Activated T-helper 17 cell treated with anti-CD3 and anti-CD28 coated beads, Interleukin-2, amount 50 U/mL, for 72 hours (primary cell): ENCODE measurements around the gene PACS1. TPM values are rescaled to one million over a fixed set of nuclear protein-coding genes. Genes with fewer than 3 reads are reported as not detected.

ENCODE experiments used
- total RNA-seq, 2 donors: library from RNA; stranded (reverse); gene quantifications; one replicate each; pipeline ENCODE4 v1.2.3, GENCODE V29; 2022

Gene PACS1
- total RNA-seq, 2 donors from 2014 or later: 84.5 to 105 TPM

Other genes starting within 250 kb of the PACS1 start
- 1 to 10 TPM; 1.6 to 6.6 TPM for gene SNX32, start 236.3 kb upstream of the PACS1 start, total RNA-seq
- gene CFL1, start 212.1 kb upstream of the PACS1 start, total RNA-seq: 1,000 to 10,000 TPM in 1 of 2 donors, 100 to 1,000 TPM in 1; 682 to 1,566 TPM
- 10 to 100 TPM; 65.2 to 77.2 TPM for gene MUS81, start 209.8 kb upstream of the PACS1 start, total RNA-seq
- 10 to 100 TPM; 11.5 to 76.3 TPM for gene EFEMP2, start 197.5 kb upstream of the PACS1 start, total RNA-seq
- gene CTSW, start 190.4 kb upstream of the PACS1 start, total RNA-seq: 10 to 100 TPM in 1 of 2 donors, 1 to 10 TPM in 1; 5.4 to 23.6 TPM
- gene FIBP, start 181.8 kb upstream of the PACS1 start, total RNA-seq: 100 to 1,000 TPM in 1 of 2 donors, 10 to 100 TPM in 1; 75.8 to 102 TPM
- gene CCDC85B, start 179.6 kb upstream of the PACS1 start, total RNA-seq: 10 to 100 TPM; 21.0 to 37.2 TPM
- 10 to 100 TPM; 18.7 to 24.8 TPM for gene FOSL1, start 169.9 kb upstream of the PACS1 start, total RNA-seq
- 10 to 100 TPM; 20.9 to 30.1 TPM for gene C11orf68, start 151.2 kb upstream of the PACS1 start, total RNA-seq
- 10 to 100 TPM; 85.3 to 94.5 TPM for gene DRAP1, start 150.8 kb upstream of the PACS1 start, total RNA-seq
- not detected for gene TSGA10IP, start 124.8 kb upstream of the PACS1 start, total RNA-seq
- gene SART1, start 108.5 kb upstream of the PACS1 start, total RNA-seq: 10 to 100 TPM; 44.7 to 51.3 TPM
- 10 to 100 TPM; 47.6 to 66.3 TPM for gene EIF1AD, start 68.1 kb upstream of the PACS1 start, total RNA-seq
- gene BANF1, start 67.8 kb upstream of the PACS1 start, total RNA-seq: 100 to 1,000 TPM; 158 to 245 TPM
- gene CST6, start 58.3 kb upstream of the PACS1 start, total RNA-seq: under 1 TPM in 1 of 2 donors, not detected in 1; 0.37 TPM
- gene CATSPER1, start 43.8 kb upstream of the PACS1 start, total RNA-seq: 1 to 10 TPM in 1 of 2 donors, not detected in 1; 2.1 TPM
- gene GAL3ST3, start 21.1 kb upstream of the PACS1 start, total RNA-seq: under 1 TPM in 1 of 2 donors, not detected in 1; 0.45 TPM
- gene SF3B2, start 17.9 kb upstream of the PACS1 start, total RNA-seq: 100 to 1,000 TPM; 201 to 237 TPM
- 10 to 100 TPM; 38.3 to 45.2 TPM for gene KLC2, start 187.4 kb downstream of the PACS1 start, total RNA-seq
- gene RAB1B, start 198.4 kb downstream of the PACS1 start, total RNA-seq: 100 to 1,000 TPM; 116 to 178 TPM
- gene CNIH2, start 207.9 kb downstream of the PACS1 start, total RNA-seq: 1 to 10 TPM; 3.9 to 5.0 TPM
- 10 to 100 TPM; 41.2 to 68.3 TPM for gene YIF1A, start 218.9 kb downstream of the PACS1 start, total RNA-seq
- gene TMEM151A, start 221.6 kb downstream of the PACS1 start, total RNA-seq: not detected
- gene CD248, start 246.8 kb downstream of the PACS1 start, total RNA-seq: not detected